GM18907 (cell line): ENCODE measurements around the gene MCM8.

ENCODE experiments used
- ATAC-seq: cut with Tn5 transposase; IDR thresholded peaks from one replicate; pipeline ENCODE4 v1.9.1; 2021; ENCODE audit warnings: mild to moderate bottlenecking, moderate library complexity; ENCODE audit not compliant: unreplicated experiment

The MCM8 gene

GRCh38 chr20:6040540-6040939 is 90.1 kb downstream of the MCM8 start:
- no peak for ATAC-seq

DNA sequence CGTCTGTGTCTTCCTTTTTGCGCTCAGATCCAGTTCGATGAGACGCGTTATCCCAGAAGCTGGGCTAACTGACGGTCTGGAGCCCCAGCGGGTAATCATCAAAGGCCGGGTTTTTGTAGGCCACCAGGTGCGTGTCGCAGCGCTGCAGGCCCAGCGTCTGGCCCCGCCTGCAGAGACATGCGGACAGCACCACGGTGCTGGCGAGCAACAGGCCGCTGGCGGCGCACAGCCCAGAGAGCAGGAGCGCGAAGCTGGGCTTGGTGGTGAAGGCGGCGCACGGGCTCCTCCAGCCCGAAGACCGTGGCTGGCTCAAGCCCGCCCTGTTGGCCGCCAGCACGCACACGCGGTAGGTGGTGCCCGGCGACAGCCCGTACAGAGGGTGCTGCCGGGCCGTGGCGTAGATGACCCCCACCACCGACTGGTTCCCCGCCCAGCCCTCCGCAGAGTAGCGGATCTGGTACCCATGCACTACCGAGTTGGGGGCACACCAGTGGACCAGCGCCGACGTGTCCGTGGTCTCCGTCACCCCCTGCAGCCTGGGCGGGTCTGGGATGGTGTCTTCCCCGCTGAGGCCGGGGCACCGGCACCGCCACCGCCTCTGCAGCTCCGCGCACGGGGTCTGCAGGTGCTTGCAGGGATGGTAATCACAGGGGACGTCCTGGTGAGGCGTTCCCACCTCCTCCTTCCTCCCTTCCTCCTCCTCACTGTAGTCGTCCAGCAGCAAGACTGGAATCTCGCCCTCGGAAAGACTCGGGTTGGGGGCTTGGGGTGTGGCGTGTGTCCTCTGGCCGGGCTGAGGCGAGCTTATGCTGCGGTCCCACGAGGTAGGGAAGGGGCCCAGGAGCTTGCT is 90.7 kb downstream of the MCM8 start:
- no peak for ATAC-seq

DNA sequence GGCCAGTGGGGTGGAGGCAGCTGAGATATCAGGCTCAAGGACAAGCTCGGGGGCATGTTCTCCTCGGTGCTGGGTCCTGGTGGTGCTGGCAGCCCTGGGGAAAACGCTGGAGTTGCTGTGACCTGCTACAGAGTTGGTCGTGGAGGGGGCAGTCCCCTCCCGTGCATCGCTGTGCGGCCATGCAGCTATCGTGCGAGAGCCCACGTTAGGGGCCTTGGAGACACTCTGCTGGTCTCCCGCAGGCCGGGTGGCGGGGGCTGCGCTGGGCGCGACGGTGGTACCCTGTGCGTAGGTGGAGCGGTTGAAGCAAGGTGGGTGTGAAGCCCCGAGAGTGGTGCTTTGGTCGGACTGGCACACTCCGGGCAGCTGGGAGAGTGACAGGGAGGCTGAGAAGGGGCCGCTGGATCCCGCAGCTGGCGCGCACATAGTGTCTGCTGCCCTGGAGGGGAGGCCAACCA is 91.4 kb downstream of the MCM8 start:
- ATAC-seq, result no peak

DNA sequence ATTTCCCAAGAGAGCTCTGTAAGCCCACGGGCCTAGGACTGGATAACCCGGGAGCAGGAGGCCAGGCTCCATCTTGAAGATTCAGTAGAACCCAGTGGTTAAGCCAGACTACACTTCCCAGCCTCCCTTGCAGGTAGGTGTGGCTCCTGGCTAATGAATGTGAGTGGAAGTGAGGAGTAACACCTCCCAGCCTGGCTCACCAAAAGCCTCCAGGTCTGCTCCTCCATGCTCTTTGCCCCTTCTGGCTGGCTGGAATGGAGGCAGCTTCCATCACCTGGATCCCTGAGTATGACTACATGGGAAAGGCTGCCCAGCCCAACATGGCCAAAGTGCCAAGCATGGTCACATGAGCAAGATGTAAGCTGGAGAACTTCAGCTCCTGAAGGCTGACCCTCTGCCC is 93.7 kb downstream of the MCM8 start:
- ATAC-seq, result no peak

DNA sequence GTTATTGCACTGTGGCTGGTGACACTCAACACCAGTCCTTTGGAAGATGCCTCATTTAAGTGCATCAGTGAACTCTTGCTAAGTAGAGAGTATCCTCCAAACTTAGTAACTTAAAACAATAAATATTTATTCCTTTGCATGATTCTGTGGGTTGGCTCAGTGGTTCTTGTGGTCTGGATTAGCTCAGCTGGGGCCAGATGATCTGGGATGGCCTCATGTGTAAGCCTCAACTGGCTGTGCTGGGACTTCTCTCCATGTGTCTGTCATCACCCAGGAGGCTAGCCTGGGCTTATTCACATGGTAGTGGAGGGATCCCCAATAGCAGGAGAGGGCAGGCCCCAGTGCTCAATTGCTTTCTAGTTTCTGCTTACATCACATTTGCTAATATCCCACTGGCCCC is 95.1 kb downstream of the MCM8 start:
- no peak for ATAC-seq

DNA sequence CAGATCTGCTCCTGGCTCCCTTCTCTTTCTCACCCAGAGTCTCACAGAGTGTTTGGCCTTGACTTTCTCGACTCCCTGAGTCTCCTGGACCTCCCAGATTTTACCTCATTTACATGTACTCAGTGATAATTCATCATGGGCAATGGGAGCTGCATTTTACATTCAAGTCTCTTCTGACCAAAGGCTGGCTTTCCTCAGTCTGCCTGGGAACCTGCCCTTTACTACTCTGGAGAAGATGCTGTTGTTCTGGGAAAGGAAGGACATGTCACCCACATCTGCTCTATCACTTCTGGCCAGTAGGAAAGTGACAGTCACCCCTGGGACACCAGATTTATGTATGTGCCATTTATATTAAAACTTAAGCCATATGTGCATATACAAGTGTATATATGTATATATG is 96.0 kb downstream of the MCM8 start:
- ATAC-seq, result no peak

- no peak for ATAC-seq
Measured at GRCh38 chr20:6048391-6048790, 97.9 kb downstream of the MCM8 start.
